Measurements from ENCODE around the gene TYMP.
A peak's percentile ranks its signal among the peaks of the same experiment; 100 is the strongest.

Gene TYMP

DNA sequence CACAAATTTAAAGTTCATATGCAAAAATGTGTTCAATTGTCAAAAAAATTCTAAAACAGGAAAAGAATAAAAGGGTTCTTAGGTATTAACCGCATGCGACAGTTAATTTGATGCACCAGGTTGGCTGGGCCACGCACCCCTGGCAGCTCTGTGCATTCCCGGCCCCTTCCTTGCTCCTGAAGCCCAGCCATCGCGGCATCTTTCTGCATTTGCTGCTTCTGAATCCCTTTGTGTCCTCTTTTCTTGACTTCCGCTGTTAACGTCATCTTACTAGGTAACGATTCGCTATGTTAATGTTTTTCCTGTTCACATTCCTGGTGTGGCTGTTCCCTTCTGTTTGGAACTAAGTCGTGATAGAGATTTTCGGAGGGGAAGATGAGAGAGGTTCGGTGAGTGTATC lies 8.0 kb upstream of the TYMP start:
- no peak for DNase-seq

DNA sequence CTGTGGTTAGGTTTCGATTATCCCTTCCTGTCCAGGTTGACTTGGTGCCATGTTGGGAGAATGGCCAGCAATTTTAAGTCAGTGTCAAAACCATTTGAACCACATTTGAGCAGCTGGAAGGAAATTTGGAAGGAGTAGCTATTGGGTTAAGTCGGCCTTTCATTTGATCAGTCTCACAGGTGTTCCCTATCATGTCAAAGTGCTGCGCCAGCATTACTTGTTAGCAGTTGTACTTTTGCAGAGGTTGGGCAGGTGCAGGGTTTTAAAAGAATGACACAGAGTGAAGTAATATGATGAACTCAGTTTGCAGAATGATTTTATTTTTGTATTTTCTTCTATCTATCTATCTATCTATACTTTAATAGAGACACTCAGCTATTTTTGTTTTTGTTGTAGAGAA lies 6.4 kb upstream of the TYMP start:
- DNase-seq, result no peak

DNA sequence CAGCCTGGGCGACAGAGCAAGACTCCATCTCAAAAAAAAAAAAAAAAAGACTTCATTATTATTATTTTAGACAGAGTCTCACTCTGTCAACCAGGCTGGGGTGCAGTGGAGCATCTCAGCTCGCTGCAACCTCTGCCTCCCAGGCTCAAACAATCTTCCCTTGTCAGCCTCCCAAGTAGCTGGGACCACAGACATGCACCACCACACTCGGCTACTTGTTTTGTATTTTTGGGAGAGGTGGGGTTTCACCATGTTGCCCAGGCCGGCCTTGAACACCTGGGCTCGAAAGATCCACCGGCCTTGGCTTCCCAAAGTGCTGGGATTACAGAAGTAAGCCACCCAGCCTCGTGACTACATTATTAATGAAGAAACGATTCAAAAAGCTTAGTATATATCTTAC lies 5.3 kb upstream of the TYMP start:
- DNase-seq, result no peak

DNA sequence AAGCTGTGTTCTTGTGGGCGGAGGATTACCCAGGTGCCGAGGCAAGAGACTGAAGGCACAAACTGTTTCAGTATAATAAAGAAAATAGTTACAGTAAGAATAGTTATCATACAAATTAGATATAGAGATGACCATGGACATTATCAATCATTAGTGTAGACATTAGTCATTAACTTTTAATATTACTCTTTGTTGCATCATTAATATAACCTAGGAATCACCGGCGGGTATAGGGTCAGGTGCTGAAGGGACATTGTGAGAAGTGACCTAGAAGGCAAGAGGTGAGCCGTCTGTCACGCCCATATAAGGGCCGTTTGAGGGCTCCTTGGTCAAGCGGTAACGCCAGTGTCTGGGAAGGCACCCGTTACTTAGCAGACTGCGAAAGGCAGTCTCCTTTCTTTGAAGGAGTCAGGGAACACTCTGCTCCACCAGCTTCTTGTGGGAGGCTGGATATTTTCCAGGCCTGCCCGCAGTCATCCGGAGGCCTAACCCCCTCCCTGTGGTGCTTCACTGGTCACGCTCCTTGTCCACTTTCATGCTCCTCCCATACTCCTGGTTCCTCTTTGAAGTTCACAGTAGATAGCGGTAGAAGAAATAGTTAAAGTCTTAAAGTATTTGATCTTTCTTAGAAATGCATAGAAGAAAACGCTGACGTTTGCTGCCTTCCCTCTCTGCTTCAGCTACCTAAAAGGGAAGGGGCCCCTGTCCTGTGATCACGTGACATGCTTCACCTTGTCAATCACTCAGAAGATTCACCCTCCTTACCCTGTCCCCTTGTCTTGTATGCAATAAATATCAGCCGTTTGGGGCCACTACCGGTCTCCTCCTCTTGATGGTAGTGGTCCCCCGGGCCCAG lies 4.3 kb upstream of the TYMP start:
- peak; percentile 27 for DNase-seq

DNA sequence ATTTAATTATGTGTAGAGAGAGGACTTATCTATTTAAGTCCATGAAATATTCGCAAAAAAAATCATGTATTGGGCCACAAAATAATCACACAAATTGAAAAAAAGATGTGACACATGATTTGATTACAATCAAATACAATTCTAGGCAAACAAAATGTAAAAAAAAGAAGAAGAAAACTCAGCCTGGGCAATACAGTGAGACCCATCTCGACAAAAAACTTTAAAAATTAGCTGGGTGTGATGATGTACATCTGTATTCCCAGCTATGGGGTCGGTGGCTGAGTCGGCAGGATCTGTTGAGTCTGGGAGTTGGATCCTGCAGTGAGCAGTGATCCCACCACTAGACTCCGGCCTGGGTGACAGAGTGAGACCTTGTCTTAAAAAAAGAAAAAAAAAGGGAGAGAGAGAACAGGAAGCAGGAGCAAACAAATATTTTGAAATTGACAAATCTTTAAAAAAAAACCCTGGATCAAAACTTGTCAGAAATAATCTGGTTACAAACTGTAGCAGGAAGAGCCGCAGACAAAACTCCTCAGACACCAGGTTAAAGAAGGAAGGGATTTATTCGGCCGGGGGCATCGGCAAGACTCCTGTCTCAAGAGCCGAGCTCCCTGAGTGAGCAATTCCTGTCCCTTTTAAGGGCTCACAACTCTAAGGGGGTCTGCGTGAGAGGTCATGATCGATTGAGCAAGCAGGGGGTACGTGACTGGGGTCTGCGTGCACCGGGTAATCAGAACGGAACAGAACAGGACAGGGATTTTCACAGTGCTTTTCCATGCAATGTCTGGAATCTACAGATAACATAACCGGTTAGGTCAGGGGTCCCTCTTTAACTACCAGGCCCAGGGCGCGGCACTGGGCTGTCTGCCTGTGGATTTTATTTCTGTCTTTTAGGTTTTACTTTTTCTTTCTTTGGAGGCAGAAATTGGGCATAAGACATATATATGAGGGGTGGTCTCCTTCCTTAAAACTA lies 3.3 kb upstream of the TYMP start:
- DNase-seq, result no peak

DNA sequence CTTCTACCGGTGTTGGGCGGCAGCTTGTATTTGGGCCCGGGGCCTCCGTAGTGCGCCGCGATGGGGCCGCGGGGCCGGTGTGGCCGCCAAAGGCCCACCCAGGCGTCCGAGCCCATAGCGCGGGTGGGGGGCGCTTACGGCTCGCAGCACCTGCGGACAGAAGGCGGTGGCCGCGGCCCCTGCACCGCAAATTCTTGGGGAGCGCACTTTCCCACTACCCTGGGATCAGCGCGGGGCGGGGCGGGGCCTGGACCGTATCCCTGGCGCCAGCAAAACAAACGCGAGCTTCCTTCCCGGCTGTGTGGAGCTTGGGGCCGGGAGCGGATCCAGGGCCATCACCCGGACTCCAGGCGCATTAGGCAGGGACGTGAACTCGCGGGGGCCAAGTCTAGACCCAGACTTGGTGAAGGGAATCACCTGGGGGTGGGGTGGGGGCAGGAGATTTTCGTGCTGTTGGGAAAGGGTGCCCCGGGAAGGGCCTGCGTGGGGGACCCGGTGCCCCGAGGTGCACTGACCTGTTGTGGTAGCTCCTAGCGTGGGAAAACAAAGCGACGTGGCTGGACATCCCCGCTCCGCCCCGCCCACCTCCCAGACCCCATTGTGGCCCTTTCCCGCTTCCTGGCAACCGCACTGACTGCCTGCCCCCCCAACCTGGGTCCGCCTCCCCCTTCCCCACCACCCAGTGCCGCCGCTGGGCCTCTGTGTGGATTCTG lies 2.3 kb upstream of the TYMP start:
- peak; percentile 84 for DNase-seq

DNA sequence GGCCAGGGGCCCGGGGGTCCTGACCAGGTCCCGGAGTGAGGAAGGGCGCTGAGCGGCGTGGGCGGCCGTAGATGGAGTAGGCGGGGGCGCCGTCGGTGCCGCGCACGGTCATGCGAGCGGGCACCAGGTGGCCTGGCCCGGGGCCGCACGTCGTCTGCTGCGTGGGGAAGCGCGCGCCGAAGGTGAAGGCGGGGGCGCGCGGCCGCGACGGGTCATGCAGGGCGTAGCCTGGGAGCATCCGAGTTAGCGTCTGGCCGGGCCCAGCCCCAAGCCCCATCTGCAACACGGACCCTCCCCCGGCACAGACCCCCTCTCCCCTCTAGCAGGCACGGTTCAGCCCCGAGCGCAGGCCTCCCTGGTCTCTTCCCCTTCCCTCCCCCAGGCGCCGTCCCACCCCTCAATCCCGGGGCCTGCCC lies 1.7 kb upstream of the TYMP start:
- DNase-seq, result peak; percentile 50

DNA sequence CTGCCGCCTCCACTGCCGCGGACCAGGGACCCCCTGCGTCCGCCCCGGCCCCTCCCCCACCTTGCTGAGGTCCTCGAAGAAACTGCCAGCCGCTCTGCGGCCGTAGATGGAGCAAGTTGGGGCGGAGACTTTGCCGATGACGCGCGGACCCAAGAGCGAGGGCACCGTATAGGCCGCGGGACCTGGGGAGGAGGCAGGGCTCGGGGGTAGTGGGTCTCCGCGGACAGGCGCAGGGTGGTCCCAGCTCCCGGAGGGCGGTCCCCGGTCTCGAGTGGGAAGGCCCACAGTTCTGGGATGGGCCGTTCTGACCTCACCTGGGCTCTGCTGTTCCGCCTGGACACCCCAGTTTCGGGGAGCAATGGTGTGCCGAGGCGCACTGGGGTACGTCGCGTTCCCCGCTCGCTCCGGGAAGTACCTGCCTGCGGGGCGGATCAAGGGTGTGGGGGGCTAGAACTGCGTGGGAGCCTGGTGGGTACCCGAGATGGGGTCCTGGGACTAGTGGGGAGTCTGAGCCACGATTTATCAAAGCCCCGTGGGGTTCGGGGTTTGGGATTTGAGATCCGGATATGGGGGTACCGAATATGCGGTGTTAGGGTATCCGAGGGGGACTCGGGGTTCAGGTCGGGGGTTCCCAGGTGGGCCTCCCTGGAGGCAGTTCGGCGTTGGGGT lies 1.2 kb upstream of the TYMP start:
- DNase-seq, result peak; percentile 86

DNA sequence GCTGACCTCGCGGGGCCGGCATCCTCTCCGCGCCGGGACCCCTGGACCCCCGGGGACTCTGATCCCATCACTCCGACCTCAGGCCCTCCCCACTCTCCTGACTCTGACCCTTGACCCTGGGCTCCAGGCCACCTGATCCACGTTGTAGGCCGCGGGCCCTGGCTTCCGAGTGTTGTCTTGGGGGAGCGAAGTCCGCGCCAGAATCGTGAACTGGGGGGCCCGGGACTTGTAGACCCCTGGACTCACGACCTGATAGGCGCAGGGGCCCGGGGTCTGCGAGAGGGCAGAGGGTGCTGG lies 716 bp upstream of the TYMP start:
- DNase-seq, result no peak

DNA sequence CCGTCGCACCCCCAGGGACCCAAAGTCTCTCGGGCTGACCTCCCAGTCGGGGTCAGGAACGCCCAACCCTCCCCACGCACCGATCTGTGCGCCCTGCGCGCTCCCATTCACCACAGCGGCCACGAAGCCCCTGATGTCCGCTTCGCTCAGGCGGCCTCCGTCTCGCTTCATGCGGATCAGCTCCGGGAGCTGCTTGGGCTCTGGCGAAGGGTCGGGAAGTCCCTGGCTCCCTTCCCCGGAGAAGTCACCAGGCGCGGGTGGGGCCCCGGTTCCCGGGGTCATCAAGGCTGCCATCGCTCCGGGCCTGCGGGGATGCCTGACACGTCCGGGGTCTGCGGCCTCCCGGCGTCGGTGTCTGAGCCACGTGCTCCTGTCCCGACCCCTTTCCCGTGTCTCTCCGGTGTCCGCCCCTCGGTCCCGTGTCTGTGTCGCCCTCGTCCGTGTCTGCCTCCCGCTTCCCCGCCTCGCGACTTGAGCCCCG lies 356 bp downstream of the TYMP start:
- peak; percentile 47 for DNase-seq

DNA sequence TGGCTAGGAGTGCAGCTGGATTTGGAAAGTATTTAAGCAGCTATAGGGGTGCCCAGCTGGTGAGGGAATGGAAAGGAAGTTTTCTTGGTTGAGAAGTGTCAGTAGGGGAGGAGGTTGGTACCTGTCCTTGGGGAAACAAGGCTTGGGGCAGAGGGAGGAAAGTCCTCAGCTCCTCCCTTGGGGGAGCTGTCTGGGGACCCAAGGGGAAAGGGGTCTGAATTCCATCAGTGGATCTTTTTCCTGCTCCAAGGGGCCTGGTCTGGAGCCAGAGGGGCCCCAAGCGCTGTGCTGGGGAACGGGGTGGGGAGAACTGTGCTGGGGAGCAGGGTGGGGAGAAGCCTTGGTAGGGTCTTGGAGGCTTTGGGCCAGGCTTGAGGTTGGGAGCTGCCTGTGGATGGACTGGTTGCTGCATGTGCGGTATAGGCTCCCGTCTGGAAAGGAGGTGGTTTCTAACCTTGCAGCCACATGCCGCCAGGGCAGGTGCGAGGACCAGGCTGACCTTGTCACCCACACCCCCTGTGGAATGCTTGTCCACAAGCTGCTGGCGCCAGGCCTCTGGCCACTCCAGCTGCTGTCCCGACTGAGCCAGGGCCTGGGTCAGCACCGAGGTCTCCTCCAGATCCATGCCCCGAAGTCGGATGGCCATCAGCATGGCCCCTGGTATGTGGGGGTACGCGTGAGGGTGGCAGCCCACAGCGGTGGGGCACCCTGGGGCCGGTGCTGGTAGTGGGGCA lies 963 bp downstream of the TYMP start:
- DNase-seq, result peak; percentile 44

DNA sequence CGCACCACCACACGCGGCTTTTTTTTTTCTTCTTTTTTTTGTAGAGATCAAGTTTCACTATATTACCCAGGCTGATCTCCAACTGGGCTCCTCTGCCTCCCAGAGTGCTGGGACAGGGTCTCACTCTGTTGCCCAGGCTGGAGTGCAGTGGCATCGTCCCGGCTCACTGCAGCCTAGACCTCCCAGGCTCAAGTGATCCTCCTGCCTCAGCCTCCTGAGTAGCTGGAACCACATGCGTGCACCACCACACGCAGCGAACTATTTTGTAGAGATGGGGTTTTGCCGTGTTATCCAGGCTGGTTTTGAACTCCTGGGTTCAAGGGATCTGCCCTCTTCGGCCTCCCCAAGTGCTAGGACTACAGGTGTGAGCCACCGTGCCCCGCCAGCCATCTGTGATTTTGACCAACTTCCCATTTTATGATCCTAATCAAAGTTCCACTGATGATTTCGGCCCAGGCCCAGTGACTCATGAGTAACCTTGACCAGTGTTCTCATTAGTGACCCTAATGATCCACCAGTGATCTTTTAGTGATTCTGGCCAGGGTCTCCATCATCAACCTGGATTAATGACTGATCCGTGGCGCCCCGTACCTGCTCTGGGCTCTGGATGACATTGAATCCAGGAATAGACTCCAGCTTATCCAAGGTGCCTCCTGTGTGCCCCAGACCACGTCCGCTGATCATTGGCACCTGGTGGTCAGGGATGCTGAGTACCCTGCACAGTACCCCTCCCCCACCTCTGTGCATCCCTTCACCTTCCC lies 1.7 kb downstream of the TYMP start:
- peak; percentile 18 for DNase-seq

DNA sequence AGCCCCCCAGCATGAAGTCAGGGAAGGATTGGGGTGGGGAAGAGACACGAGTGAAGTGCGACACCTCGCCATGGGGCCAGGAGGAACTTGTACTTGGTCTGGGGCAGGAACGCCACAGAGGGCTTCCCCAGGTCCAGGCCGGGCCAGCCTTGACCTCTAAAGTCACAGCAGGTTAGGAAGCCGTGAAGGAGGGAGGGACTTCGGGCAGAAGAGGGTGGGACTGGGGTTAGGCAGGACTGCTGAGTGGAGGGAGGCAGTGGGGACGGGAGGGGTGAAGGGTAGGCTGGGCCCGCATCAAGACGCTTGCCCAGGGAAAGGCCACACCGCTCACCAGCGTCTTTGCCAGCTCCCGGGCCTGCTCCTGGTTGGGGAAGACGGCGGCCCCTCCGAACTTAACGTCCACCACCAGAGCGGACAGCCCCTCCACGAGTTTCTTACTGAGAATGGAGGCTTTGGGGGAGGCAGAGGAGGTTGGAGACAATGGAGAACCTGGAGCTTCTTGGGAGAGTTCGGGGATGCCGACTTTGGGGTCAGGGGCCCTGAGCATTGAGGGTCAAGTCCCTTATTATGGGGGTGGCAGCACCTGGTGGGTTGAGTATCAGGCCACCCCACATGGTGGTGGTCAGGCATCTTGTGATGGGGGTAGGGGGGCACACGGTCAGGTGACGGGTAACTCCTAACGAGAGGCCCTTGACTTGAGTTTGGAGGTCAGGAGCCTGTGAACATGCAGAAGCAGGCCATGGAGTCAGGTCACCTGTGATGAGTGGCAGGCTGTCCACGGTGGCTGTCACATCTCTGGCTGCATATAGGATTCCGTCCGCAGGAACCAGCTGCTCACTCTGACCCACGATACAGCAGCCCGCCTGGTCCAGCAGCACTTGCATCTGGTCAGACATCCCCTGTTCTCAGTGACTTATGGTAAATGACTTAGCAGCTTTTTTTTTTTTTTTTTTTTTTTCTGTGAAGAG lies 2.7 kb downstream of the TYMP start:
- peak; percentile 63 for DNase-seq

DNA sequence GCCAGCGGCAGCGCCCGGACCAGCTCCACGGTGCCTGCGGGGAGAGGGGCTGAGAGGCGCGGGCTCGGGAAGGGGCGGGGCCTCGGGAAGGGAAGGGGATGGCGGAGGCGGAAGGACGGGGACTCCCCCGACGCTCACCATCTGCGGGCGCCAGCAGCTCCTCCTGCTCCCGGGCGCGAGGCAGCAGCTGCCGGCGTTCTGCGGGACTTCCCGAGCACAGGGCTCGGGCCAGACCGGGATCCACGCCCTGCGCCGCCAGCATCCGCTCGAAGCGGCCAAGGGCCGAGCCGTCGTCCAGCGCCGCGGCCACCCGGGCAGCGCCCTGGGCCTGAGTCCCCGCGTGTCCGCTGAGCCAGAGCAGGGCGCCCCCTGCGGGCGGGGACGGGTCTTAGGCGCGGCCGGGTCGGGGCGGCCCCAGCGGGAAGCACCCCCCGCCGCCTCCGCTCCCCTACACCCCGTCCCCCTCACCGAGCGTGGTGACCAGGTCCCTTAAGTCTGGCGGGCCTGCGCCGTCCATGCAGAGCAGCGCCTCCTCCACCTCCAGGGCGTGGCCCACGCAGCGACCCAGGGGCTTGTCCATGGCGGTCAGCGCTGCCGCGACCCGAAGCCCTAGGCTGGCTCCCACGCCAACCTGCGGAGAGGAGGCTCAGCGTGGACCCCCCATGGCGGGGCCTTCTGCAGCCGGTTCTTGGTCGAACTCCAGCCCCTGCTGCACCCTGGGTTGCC lies 3.5 kb downstream of the TYMP start:
- peak; percentile 90 for DNase-seq

DNA sequence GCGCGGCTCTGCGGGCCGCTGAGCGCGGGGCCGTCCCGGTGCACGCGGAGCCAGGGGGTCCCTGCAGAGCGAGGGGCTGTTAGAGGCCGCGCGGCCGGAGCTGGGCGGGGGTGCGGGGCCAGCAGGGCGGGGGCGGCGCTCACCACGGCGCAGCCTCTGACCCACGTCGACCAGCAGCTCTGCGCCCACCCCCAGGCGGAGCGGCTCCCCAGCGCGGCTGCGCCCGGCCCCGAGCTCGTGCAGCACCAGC lies 4.0 kb downstream of the TYMP start:
- no peak for DNase-seq

DNA sequence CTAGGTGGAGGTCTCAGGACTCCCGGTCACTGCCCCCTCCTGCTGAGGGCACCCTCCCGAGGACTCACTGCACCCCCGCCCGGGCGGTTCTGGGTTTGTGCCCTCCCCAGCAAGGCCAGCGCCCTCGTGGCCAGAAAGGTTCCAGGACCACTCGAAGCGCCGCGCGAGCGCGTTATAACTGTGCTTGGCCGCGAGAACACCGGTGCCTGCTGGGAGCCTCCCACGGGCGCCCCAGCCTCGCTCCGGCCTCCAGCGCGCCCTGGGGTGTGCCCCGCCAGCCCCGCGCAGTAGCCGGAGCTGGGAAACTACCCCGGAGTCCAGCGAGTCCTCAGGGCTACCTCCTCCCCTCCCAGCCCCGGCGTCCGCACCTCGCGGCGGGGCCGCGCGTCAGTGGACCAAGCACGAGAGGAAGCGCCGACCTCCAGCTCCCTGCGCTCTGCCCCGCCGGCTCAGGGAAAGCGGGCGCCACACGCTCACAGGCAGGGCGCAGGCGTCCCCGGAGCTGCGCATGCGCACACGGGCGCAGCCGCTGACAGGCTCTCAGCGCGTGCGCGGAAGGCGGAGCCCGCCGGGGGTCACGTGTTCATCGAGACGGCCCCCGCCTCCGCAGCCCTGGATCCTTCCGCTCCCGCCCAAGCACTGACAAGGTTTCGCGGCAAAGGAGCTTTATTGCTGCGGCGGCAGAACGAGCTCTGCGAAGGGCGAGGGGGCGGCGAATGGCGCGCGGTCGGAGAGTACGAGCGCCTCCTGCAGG lies 4.5 kb downstream of the TYMP start, which contains the start of gene SCO2:
SCO2 (minus strand) TSS at position 495 of the 754 bp plus-strand sequence. CDS start 1,187 bp downstream, outside the sequence.
- peak; percentile 98 for DNase-seq

DNA sequence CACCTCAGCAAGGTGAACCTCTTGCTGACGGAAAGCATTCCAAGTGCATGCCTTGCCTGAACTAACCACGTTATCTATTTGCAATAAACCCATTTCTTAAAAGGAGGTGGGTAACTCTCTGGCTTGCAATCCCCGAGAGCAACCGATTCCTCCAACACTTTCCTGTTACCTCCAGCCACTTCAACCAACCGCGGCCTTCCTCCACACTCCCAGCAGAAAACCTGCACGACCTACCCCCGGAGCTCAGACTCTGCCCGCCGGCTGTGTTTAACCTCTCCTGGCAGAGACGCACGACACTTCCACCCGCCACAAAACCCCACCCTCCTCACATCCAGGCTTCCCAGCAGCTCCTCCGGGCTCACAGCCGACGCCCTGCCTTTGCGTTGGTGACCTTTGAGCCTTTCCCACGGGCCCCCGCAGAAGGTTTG lies 5.1 kb downstream of the TYMP start:
- no peak for DNase-seq

All from femur (tissue), 1 donor.